ENCODE results near the gene RAMACL.

RAMACL gene

DNA sequence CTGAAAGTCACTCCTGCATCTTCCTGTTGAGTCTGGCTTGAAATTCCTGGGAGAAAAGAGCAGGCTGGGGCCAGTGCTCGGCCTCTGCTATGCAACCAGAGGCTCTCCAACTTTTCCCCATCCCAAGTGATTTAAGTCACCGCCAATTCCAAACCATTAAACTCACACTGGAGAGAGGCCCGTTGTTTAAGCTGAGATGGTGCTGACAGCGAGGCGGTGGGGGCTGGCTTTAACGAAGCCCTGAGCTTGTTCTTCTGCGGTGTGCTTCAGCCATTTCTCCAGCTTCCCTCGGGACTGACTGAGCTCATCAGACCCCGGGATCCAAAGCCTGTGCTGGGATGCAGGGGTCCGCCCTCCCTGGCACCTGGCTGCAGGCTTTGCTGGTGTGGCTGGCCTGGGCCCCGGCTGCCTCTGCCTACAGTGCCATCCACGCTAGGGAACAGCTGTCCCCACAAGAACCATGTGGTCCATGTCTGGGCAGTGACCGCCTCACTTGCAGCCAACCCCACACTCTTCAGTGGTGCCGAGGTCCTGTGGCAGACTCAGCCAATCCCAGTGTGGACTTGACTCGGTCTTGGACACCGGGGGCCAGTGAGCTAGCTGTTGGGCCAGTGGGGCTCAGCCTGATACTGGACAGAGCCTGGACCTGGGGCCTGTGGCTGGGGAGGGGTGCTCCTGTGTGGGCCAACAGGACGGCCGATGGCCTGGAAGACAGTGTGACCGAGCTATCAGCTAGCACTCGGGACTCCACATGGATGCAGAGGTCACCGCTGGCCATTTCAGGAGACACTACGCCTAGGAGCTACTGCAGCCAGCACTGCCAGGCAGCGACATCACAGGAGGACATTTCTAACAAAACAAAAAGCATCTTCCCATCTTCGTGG lies 21.2 kb downstream of the RAMACL start:
- no peaks in the 10 kb centered on the region for H3K9me3 ChIP-seq (ENCODE audit: control insufficient read depth, insufficient read depth, low read length)
- H3K36me3 ChIP-seq (ENCODE audit: insufficient read depth, low read length): no peaks in the 10 kb centered on the region
- peaks cover 3% of the 10 kb centered on the region; the same call in 1 of the 2 replicates for H3K4me1 ChIP-seq (ENCODE audit: insufficient read depth, low read length)
- H3K9ac ChIP-seq (ENCODE audit: low read depth, low read length): no peak overlapping the region

DNA sequence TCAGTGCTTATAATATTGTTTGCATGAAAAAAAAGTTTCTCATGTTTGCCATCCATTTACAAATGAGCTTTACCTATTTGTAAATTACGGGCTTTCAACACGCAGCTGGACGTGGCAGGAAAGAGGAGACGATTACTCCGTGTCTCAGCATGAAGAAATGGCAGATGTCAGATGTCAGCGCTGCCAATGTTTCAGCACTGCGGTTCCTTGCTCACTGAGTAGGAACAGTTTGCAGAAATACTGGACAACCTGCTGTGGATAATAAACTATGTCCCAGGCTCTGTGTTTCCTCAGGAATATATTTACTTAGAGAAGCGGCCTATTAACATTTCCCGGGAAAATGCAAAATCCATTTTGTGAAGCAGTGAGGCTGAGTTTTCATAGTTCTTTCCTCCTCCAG lies 22.7 kb downstream of the RAMACL start:
- Histone ChIP-seq H3K4me1 (ENCODE audit: insufficient read depth, low read length) (peaks cover 3% of the 10 kb centered on the region; the same call in 1 of the 2 replicates), H3K9ac (ENCODE audit: low read depth, low read length) (no peak overlapping the region), H3K36me3 (ENCODE audit: insufficient read depth, low read length) (no peaks in the 10 kb centered on the region), H3K9me3 (ENCODE audit: control insufficient read depth, insufficient read depth, low read length) (0 out of 2 replicates have a peak, but pooled peaks cover 2% of the 10 kb centered on the region)

DNA sequence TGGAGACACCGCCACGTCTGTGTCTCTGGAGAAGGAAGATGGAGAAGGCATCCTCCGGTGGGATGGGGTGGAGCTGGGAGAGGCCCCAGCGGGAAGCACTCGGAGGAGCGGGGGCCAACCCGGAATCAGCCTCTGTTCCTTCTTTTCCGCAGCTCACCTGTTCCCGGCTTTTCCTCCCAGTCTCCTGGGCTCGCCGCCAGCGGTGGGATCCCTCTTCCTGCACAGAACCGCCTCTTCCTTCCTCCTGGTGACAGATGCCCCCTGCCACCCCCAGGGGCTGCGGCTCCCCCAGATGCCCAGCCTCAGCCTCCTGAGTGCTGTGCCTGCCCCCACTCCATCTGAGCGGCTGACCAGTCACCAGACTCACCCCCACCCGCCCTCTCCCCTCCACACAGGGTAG lies 23.3 kb downstream of the RAMACL start:
- Histone ChIP-seq H3K36me3 (ENCODE audit: insufficient read depth, low read length) (no peaks in the 10 kb centered on the region), H3K9me3 (ENCODE audit: control insufficient read depth, insufficient read depth, low read length) (0 out of 2 replicates have a peak, but pooled peaks cover 2% of the 10 kb centered on the region), H3K4me1 (ENCODE audit: insufficient read depth, low read length) (peaks cover 3% of the 10 kb centered on the region; the same call in 1 of the 2 replicates)

DNA sequence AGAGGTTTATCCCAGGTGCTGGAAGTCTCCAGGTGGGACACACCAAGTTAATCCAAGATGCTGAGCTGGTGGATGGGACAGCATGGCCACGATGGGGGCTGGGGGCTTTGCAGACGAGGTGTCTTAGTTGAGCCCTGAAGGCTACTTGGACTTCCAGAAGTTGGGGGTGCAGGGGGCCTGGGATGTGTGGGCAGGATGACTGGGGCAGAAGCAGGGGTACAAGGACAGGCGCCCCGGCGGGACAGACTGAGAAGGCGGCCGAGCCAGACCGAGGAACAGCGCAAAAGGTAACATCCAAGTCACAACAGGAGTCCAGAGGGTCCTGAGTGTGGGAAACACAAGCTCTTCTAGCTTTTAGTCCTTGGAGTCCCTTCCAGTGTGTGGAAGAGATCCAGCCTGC lies 23.8 kb downstream of the RAMACL start:
- H3K36me3 ChIP-seq (ENCODE audit: insufficient read depth, low read length): no peaks in the 10 kb centered on the region
- no peak overlapping the region for H3K9ac ChIP-seq (ENCODE audit: low read depth, low read length)
- 0 out of 2 replicates have a peak, but pooled peaks cover 2% of the 10 kb centered on the region for H3K9me3 ChIP-seq (ENCODE audit: control insufficient read depth, insufficient read depth, low read length)
- H3K4me1 ChIP-seq (ENCODE audit: insufficient read depth, low read length): no peaks in the 10 kb centered on the region

More for the DNA sequence above, 23.3 kb downstream of the RAMACL start:
- no peak overlapping the region for H3K9ac ChIP-seq (ENCODE audit: low read depth, low read length)

DNA sequence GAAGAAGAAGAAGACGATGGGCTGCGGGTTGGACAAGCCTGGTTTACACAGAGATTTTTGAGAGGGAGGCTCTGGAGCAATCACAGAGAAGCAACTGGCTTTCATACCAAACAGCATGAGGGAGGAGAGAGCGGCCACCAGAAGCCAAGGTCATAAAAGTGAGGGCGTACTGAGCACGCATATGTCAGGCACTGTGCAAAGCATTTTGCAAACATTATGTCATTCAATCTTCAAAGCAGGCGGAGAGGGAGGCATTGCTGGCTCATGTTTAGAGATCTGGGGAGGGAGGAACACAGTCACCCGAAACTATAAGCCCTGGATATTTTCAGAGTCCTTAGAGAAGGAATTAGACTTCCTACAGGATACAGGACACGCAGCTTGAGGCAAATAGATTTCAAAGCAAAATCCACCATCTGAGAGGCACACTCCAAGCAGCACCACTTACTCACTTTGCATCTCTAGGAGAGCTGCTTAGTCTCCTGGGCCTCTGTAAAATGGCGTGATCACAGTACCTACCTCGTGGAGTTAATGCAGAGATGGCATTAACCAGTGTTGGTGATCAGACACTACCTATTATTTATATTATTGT lies 24.6 kb downstream of the RAMACL start:
- 0 out of 2 replicates have a peak, but pooled peaks cover 2% of the 10 kb centered on the region for H3K9me3 ChIP-seq (ENCODE audit: control insufficient read depth, insufficient read depth, low read length)
- no peaks in the 10 kb centered on the region for H3K4me1 ChIP-seq (ENCODE audit: insufficient read depth, low read length)
- H3K9ac ChIP-seq (ENCODE audit: low read depth, low read length): no peak overlapping the region
- H3K36me3 ChIP-seq (ENCODE audit: insufficient read depth, low read length): no peaks in the 10 kb centered on the region

DNA sequence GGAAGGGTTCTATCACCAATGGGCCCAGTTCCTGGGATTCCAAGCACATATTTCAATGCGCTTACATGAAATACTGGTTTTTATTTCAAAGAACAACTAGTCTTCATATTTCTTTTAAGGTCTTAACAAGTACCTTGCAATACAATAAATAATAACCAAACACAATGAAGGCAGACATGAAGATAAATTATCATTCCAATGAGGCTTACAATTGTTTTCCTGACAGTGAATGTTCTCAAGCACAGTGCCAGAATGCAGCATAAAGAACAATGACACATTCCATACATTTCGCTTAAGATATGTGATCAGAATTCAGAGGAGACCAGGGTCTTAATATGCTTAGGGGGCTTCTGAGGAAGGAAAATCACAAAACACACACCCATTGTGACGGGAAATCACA lies 26.3 kb downstream of the RAMACL start:
- Histone ChIP-seq H3K9me3 (ENCODE audit: control insufficient read depth, insufficient read depth, low read length) (0 out of 2 replicates have a peak, but pooled peaks cover 2% of the 10 kb centered on the region), H3K9ac (ENCODE audit: low read depth, low read length) (no peak overlapping the region), H3K4me1 (ENCODE audit: insufficient read depth, low read length) (no peaks in the 10 kb centered on the region), H3K36me3 (ENCODE audit: insufficient read depth, low read length) (no peaks in the 10 kb centered on the region)

DNA sequence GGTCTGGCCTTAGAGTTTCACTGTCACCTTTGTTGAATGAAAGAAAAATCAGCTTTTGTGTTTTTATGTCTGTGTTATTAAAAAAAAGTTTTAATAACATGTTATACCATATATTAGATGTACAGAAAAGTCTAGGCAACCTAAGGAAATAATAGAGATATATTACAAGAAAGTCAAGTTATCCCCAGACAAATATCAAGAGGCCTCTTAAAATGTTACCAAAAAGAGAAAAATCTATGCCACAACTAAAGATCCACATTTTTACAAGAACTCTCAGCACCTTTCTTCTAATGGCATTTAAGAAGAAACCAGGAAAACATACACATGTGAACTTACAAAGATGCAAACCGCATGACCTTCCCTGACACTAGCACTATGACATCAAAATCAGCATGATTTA lies 26.8 kb downstream of the RAMACL start:
- Histone ChIP-seq H3K4me1 (ENCODE audit: insufficient read depth, low read length) (no peaks in the 10 kb centered on the region), H3K36me3 (ENCODE audit: insufficient read depth, low read length) (no peaks in the 10 kb centered on the region), H3K9ac (ENCODE audit: low read depth, low read length) (no peak overlapping the region), H3K9me3 (ENCODE audit: control insufficient read depth, insufficient read depth, low read length) (0 out of 2 replicates have a peak, but pooled peaks cover 2% of the 10 kb centered on the region)

DNA sequence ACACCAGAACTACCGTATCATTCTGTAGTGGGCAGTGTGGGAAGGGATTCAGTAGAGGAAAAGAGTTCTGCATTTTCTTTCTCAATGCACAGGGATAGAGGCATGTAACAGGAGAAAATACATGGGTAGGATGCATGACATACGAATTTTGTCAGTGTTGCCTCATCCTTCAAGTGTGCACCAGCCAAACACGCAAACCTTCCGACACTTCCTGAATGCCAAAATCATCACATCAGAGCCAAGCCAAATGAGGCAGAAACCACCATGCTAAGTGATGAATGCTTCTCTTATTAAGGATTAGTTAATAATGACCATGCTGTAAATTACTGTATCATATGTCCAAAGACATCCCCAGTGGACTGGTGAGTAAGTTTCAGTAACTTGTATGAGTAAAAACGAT lies 27.3 kb downstream of the RAMACL start:
- Histone ChIP-seq H3K4me1 (ENCODE audit: insufficient read depth, low read length) (no peaks in the 10 kb centered on the region), H3K9ac (ENCODE audit: low read depth, low read length) (no peak overlapping the region), H3K9me3 (ENCODE audit: control insufficient read depth, insufficient read depth, low read length) (0 out of 2 replicates have a peak, but pooled peaks cover 2% of the 10 kb centered on the region), H3K36me3 (ENCODE audit: insufficient read depth, low read length) (no peaks in the 10 kb centered on the region)

DNA sequence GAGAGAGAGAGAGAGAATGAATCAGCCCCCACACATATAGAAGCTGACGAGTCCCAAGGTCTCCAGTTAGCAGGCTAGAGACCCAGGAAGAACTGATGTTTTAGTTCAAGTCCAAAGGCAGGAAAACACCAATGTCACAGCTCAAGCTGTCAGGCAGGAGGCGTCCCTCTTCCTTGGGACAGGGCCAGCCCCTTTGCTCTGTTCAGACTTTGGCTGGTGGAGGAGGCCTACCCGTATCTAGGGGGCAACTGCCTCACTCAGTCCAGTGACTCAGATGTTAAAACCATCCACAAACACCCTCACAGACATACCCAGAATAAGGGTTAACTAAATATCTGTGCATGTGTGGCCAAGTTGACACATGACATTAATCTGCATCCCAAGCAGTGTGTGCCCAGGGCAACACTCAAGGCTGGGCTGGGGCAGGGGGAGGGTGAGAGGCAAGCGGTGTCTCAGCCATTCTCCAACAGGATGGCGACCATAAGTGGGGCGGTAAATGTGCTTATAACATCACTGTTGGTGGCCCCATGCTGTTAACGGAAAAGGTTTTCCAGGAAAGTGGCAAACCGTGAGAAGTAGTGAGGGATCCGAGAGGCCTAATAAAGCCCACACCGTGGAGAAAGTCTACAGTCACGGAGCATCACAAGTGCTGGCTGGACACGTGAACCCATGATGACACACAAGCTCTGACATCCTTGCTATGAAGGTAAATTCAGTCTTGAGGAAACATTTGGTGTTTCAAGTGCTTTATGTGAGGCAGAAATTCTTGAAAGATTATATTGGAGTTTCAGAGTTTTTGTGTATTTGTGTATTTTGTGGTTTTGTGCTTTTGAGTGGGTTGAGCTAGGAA lies 28.1 kb downstream of the RAMACL start:
- H3K4me1 ChIP-seq (ENCODE audit: insufficient read depth, low read length): no peaks in the 10 kb centered on the region
- H3K9ac ChIP-seq (ENCODE audit: low read depth, low read length): no peak overlapping the region
- 0 out of 2 replicates have a peak, but pooled peaks cover 2% of the 10 kb centered on the region for H3K9me3 ChIP-seq (ENCODE audit: control insufficient read depth, insufficient read depth, low read length)
- no peaks in the 10 kb centered on the region for H3K36me3 ChIP-seq (ENCODE audit: insufficient read depth, low read length)

DNA sequence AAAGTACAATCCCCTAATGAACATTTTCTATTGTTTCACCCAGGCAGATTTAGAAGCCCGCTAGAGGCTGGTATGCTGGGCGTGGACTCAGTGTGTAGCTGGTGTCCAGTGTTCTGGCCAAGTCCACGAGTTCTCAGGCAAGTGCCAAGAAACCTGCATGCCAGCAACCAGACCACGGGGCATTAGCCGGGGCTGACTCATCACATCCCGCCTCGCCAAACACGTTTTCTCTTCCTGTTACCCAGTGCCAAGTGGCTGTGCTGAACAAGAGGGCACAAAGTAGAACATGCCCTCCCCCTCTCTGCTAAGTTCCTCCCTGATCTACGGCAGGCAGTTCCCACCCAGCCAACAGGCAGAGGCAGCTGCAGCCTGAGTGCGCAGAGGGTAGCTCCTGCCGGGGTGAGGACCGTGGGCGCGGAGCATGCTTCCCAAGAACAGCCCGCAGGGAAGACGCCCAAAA lies 29.6 kb downstream of the RAMACL start:
- H3K4me1 ChIP-seq (ENCODE audit: insufficient read depth, low read length): peaks cover 5% of the 10 kb centered on the region
- no peak overlapping the region for H3K9ac ChIP-seq (ENCODE audit: low read depth, low read length)
- no peaks in the 10 kb centered on the region for H3K36me3 ChIP-seq (ENCODE audit: insufficient read depth, low read length)
- H3K9me3 ChIP-seq (ENCODE audit: control insufficient read depth, insufficient read depth, low read length): 0 out of 2 replicates have a peak, but pooled peaks cover 2% of the 10 kb centered on the region

DNA sequence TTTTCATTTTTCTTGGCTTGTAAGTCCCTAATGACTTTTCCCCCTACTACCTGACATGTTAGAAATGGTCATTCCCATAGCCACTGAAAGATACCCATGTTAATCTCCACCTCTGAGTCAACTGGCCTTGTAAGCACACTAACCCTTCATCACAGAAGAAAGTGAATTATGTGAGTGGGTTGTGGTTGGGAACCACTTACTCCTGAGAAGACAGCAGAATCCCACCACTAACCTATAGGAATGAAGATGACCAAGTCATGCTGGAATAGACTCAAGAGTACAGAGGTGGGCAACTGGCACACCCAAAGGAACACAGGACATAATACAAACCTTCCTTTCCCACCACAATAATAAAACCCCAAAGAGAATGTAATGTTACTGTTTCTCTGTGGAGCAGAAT lies 30.1 kb downstream of the RAMACL start:
- 0 out of 2 replicates have a peak, but pooled peaks cover 2% of the 10 kb centered on the region for H3K9me3 ChIP-seq (ENCODE audit: control insufficient read depth, insufficient read depth, low read length)
- H3K9ac ChIP-seq (ENCODE audit: low read depth, low read length): no peak overlapping the region
- H3K4me1 ChIP-seq (ENCODE audit: insufficient read depth, low read length): peaks cover 10% of the 10 kb centered on the region
- no peaks in the 10 kb centered on the region for H3K36me3 ChIP-seq (ENCODE audit: insufficient read depth, low read length)

DNA sequence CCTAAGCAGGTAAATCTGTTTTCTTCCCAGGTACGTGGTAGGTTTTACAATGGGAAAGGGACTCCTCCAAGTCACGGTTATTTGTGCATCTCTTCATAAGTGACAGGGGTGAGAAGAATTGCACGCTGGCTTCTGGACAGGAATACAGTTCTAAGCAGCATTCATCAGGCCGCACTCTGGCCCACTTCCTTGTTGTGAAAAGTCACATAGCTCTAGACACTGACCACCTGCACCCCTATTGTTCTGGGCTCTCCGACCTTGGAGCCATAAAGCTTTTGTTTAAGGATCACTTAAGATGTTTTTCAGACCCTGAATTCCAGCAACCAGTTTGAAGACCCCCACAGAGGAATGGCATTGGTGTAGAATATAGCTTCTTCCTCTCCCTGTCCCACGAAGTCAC lies 31.4 kb downstream of the RAMACL start:
- Histone ChIP-seq H3K9ac (ENCODE audit: low read depth, low read length) (no peak overlapping the region), H3K9me3 (ENCODE audit: control insufficient read depth, insufficient read depth, low read length) (0 out of 2 replicates have a peak, but pooled peaks cover 2% of the 10 kb centered on the region), H3K4me1 (ENCODE audit: insufficient read depth, low read length) (peaks cover 12% of the 10 kb centered on the region), H3K36me3 (ENCODE audit: insufficient read depth, low read length) (no peaks in the 10 kb centered on the region)

DNA sequence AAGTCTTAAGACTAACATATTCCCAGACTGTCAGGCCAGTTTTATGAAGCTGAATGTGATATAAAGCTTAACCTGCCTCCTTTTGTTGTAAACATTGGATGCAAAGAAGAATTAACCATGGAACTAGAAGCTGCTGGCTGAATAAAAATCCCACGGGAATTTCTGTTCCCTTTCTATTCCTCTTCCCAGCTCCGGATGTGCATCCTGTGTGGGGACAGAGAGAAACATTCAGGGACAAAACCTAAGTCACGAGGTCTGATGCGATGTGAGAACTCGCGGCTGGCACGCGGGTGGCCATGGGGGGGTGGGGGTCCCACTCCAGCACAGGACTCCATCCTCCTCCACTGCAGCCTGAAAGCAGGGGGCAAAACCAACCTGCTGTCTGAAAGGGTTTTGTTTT lies 32.2 kb downstream of the RAMACL start:
- peaks cover 12% of the 10 kb centered on the region for H3K4me1 ChIP-seq (ENCODE audit: insufficient read depth, low read length)
- H3K9ac ChIP-seq (ENCODE audit: low read depth, low read length): no peak overlapping the region
- H3K36me3 ChIP-seq (ENCODE audit: insufficient read depth, low read length): no peaks in the 10 kb centered on the region
- no peaks in the 10 kb centered on the region for H3K9me3 ChIP-seq (ENCODE audit: control insufficient read depth, insufficient read depth, low read length)

Data from ES-I3 (cell line).